HG02973 (cell line): ENCODE results near the gene RBBP4.
"Not testable (repeated sequence)": the region's sequence is repeated elsewhere in the genome, so short reads cannot be mapped to it uniquely, and the experiment has no call there.

Experiments used
- ATAC-seq: cut with Tn5 transposase; IDR thresholded peaks from one replicate; pipeline ENCODE4 v1.9.1; 2021; ENCODE audit warnings: moderate library complexity; ENCODE audit not compliant: unreplicated experiment

RBBP4 gene

DNA sequence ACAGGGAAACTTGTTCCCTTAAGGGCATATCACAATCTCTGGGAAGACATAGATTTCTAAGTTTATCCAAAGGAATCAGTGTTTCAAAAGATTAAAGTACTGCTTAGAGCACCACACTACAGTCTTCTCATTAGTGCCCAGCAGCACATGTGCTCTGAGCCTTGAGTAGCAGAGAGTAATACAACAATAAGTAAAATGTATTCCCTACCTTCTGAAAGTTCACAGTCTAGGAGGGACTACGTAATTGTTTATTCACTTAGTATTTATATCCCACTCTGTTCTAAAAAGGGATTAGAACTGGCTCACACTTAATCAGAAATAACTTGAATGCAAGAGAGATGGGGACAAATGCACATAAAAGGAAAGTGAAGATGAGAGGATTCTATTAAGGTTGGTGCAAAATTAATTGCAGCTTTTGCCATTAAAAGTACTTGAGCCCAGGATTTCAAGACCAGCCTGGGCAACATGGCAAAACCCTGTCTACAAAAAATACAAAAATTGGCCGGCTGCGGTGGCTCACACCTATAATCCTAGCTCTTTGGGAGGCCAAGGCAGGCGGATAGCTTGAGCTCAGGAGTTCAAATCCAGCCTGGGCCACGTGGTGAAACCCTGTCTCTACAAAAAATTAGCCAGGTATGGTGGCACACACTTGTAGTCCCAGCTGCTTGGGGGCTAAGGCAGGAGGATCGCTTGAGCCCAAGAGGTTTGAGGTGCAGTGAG lies 42.6 kb downstream of the RBBP4 start:
- ATAC-seq = no peak

DNA sequence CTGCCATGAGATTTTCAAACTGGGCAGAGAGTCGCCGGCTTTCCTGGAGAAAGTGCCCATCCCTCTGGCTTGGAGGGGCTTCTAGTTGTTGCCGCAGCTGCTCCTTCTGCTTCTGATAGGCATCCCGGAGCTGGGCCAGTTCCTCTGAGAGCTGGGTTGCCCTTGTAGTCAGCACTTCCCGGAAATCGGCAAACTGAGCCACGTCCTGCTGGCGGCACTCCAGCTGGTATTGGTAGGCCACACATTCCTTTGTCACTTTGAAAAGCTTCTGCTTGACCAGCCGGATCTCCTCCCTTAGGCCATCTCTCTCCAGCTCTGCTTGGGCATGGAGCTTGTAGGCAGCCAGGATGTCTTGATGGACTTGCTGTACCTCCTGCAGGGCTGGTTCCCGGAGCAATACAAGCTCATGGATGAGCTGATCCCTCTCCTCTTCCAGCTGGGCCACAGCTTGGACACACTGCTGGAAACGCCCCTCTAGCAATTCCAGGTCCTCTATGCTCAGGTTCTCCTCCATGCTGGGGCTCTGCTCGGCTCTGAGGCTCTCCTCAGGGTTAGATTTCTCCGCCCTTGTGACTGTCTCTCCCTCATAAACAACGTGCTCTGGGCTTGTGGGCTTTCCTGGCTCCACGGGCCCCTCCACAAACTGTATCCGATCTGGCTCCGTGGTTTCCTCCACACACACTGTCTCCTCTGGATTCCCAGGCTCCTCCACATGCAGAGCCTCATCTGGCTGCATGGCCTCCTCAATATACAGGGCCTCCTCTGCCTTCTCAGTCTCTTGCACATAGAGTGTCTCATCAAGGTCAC lies 44.3 kb downstream of the RBBP4 start:
- ATAC-seq = no peak

DNA sequence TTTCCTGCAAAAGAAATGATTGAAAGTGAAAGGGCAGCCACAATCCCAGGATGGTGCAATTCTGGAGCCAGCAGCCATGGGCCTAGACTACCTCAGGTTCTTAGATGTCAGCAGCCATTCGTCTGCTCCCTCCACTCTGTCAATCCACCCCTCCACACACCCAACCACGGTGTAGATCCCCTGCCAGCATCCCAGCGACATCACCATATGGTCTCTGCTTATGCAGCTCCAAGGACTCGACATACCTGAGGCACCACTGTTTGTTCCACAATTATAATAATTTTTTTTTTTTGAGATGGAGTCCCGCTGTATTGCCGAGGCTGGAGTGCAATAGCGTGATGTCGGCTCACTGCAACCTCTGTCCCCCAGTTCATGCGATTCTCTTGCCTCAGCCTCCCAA lies 45.0 kb downstream of the RBBP4 start:
- no peak for ATAC-seq

DNA sequence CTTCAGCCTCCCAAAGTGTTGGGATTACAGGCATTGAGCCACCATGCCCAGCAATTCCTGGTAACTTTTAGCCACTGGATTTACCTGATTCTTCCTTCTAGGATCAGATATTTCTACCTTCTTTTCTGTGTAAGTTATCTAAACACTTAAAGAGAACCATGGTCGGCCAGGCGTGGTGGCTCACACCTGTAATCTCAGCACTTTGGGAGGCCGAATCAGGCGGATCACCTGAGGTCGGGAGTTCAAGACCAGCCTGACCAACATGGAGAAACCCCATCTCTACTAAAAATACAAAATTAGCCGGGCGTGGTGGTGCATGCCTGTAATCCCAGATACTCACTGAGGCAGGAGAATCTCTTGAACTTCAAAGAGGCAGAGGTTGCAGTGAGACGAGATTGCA lies 46.0 kb downstream of the RBBP4 start:
- not testable (repeated sequence) for ATAC-seq

DNA sequence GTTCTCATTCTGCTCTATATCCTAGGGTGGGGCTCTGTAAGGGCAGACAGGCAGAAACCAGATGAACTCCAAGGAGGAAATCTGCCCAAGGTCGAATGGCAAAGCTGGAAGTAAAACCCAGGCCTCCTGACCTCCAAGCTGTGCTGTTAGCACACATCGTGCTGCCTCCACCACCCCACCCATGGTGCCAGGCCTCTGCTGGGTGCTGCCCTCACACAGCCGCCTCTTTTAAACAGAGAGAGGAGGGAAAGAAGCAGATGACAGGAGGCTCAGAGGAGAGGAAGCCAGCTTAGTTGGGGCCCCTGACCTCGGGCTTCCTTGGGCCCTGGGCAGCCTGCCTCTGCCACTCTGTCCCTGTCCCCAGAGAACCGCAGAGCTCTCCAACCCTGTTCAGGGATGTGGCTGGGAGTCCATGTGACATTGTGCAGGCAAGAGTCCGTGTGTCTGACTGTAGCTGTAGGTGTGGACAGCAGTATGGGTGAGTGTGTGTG lies 50.5 kb downstream of the RBBP4 start:
- ATAC-seq = no peak

DNA sequence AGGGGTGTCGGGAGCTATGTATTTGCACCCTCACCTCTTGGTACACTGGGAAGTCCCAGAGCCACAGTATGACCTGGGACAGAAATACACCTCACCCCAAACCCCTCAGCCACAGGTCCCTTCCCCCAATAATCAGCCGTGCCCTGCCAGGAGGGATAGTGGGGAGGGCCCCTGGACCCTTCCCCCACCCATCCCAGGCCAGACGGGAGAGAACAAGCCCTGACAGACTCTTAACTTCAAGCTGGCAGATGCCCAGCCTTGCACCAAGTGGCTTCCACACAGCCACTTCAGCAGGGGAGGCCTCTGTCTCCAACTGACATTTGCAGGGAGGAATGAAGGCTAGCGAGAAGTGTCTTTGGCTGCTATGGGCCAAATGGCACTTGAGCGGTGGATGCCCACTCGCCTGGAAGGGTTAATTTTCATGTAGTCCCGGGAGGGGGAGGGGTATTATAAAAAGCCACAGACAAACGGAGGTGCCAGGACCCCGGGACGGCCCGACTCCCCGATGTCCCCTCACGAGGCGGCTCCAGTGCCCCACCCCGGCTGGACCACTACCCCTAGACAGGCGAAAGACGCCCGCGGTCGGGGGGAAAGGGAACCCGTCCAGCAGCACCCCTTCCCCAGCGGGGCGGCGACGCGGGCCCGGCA lies 51.1 kb downstream of the RBBP4 start:
- no peak for ATAC-seq

DNA sequence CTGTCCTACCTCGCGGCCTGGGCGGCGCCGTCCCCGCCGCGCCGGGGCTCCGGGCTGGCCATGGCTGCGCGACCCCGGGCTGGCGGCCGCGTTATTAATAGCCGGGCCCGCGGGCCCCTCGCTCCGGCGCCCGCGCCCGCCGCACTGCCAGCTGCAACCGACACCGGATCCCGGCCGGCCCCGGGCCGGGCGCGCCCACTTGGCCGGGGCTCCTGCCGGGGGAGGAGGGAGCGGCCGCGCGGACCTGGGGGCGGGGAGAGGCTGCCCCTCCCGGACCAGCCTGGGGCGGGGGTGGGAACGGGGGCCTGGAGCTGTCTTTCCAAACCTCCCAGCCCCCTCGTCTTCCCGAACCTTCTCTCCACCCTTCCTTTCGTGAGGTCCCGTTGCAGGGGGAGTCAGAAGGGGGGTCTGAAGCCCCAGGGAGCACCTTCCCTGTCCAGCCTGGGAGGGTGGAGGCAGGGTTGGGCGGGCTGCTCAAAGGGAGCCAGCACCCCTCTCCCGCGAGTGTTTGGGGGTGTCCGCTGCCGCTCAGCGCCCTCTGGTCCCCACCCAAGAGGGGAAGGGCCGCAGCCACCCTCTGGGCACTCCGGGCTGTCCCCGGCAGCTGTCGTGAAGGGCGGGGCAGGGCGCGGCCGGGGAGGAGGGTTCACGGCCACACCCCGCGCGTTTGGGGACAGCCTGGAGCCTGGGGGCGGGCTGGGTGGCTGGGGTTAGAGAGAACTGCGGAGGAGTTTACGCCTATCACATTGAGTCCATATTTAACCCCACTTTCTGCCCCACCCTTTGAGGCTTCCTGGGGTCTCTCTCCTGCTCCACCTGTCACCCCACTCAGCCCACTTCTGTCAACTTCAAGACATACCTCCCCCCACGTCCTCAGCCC lies 51.8 kb downstream of the RBBP4 start, which contains the start of gene SYNC:
Gene SYNC (minus strand): TSS at position 172 of the 880 bp plus-strand sequence. CDS start 110 bp downstream, at position 62.
- no peak for ATAC-seq

DNA sequence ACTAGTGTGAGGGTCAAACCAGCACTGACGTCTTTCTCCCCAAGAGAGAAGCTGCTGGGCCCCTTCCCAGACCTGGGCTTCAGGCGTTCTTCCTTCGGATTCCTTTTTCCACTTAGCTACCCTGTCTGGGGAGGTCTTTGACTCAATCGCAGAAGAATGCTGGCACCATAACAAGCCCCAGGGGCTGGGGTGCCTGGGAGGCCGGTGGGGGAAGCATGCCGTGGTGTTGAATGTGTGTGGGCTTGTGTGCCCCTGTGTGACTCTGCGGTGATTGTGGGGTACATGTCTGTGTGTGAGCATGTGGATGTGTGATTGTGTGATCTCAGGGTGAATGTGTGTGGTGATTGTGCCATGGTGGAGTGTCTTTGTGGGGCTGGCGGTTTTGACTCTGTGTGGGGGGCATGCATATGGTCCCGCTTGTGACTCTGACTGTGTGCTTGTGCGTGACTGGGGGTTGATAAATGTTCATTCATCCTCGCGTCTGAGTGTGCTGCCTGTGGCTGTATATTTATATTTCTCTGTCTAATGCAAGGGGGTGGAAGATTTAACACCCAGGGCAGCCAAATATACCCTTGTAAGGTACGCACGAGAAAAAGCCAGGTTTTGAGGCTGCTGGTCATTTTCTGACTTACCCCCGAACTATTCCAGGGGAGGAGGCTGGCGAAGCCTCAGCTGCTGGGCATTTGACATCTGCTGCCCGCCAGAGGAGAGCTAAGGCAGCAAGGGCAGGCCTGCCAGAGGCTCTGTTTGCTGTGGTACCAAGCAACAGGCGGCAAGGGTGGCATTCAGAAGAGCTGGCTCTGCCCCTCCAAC lies 52.7 kb downstream of the RBBP4 start:
- ATAC-seq = no peak

DNA sequence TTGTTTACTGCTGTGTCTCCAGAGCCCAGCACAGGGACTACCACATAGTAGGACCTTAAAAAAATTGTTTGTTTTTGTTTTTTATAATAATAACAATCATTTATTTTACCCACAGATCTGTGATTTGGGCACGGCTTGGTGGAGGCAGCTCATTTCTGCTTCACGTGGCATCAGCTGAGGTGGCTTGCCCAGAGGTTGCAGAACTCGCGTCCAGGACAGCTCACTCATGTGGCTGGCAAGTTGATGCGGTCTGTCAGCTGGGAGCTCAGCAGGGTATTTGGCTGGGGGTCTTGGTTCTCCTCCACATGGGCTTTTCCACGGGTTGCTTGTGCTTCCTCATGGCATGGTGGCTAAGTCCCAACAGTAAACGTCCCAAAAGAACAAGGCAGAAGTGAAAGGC lies 54.5 kb downstream of the RBBP4 start:
- ATAC-seq = no peak

DNA sequence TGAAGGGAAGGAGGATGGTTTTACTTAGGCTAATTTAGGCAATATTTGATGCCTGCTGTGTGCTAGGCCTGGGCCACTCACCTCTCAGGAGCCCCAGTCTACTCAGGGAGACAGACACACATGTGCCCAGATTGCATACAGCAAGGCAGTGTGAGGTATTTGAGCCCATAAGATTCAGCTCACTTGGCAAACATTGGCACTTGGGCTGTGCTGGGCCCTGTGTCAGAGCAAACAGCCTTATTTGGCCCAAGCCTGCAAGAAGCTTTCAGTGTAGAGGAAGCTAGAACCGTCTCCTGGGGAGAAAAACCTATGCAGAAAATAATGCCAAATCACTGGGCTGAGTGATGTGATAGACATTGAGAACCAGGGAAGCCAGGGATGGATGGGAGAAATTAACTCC lies 55.5 kb downstream of the RBBP4 start:
- no peak for ATAC-seq

DNA sequence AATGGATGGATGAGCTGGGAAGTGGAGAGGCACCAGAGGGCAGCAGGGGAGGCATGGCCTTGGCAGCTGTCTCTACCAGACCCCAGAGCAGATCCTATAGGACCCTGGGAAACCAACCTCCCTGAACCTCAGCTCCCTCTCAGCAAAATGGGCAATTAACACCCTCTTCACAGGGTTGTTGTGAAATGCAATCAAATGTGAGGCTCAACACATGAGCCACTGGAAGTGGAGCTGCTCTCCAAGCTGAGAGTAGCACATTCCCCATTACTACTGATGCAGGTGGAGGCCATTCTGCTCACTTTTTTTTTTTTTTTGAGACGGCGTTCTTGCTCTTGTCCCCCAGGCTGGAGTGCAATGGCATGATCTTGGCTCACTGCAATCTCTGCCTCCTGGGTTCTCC lies 58.1 kb downstream of the RBBP4 start:
- ATAC-seq = no peak

DNA sequence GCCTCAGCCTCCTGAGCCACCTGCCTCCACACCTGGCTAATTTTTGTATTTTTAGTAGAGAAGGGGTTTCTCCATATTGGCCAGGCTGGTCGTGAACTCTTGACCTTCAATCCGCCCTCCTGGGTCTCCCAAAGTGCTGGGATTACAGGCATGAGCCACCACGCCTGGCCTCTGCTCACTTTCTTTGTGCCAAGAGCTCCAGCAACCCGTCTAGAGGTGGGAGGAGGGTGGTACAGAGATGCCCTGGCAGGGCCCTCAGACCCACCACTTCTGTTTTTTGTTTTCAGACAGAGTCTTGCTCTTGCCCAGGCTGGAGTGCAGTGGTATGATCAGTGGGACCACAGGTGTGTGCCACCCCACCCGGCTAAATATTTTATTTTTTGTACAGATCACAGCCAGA lies 58.5 kb downstream of the RBBP4 start:
- ATAC-seq = no peak

DNA sequence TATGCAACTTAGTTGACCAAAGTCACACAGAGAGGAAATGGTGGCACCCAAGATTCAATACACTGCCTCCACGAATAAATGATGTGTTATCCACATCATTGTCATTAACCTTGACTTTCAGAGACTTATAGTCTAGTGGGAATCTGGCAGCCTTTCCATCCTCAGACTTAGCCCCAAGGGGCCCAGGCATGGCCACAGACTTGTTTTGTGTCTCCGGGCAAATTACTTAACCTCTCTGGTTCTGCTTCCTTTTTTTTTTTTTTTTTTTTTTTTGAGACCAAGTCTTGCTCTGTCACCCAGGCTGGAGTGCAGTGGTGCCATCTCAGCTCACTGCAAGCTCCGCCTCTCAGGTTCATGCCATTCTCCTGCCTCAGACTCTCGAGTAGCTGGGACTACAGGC lies 60.2 kb downstream of the RBBP4 start:
- not testable (repeated sequence) for ATAC-seq

DNA sequence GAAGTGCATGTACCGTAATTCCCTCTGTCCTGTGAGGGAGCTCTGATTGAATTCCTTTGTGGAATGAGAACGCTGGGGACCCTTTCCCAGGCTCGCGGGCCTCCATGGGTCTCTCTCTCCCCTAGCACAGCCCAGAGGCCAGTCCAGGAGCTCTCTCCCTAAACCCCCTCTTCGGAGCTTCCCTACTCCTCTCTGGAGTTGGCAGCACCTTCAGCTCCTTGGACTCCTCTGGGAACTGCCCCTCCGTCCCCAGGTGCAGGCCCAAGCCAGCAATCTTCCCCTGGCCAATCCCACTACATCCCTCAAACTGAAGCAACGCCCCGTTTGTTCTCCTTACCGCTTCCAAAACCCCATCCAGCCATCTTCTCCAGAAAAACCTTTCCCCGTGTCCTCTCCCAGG lies 62.1 kb downstream of the RBBP4 start:
- ATAC-seq = no peak

DNA sequence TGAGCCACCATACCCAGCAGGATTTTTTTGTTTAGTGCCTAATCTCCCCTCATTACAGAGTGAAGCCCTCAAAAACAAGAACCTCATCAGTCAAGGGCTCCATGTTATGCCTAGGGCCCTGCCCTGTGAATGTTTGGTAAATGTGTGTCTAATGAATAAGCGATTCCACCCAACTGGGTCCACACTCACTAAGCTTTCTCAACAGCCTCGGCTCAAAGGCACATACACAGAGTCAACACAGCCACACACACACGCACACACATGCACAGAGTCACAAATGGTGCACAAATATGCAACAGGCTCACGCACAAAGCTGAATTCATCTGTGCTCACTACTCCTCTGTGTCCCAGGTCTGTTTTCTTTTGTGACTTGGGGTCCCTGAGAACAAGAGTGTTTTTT lies 63.3 kb downstream of the RBBP4 start:
- no peak for ATAC-seq

DNA sequence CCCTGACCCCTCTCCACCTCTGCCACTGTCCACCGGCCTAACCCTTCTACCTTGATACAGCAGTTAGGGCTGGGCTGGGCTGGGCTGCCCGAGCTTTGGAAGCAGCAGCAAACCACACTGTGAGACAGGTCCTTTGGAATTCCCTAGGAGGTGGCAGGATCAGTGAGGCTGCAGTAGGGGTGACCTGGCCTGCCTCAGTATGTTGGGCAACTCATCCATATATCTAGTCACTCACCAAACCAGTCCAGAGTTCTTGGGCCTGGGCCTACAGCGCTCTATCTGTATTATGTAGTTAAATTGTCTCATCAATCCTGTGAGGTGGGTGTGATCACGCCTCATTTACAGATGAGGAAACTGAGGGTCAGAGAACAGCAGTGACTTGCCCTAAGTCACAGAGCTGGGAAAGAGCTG lies 64.9 kb downstream of the RBBP4 start:
- no peak for ATAC-seq

DNA sequence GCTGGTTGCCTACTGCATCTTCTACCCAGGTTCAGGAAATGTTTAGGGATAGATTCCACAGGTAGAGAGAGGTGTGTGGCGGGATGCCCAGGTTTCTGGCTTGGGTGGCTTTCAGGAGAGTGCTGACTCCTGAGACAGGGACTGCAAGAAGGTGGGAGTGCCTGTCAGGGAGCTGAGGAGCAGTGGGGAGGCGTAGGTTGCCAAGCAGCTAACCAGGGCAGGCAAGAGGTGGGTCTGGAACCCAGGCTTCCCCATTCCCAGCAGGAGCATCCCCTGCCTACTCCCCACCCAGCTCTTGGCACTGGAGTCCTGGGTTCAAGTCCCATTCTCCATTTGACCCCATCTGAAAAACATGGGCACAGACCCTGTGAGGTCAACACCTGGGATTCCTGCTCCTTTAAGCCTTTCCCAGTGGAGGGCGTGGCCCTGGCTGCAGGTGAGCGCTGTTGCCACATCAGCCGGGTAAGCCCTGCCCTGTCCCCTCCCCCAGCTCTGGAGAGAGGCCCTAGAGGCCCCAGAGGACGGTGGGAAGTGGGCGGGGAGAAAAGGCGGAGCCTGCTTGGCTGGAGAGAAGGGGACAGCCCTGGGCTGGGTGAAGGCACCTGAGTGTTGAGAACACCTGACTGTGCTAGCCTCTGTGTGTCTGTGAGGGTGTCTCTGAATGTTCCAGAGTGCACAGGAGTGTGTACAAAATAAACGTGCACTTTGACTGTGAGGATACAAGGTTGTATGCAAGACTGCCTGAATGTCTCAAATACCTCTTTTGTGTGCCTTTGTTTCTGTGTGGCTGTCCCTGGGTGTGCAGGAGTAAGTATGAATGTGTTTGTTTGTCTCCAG lies 65.5 kb downstream of the RBBP4 start:
- ATAC-seq = no peak

DNA sequence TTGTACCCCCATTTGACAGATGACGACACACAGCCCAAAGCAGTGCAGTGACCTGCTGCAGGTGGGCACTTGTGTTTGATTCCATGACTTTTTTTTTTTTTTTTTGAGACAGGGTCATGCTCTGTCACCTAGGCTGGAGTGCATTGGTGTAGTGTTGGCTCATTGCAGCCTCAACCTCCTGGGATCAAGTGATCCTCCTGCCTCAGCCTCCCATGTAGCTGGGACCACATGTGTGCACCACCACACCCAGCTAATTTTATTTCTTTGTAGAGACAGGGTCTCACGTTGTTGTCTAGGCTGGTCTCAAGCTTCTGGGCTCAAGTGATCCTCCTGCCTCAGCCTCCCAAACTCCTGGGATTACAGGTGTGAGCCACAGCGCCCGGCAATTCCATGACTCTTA lies 66.5 kb downstream of the RBBP4 start:
- no peak for ATAC-seq

DNA sequence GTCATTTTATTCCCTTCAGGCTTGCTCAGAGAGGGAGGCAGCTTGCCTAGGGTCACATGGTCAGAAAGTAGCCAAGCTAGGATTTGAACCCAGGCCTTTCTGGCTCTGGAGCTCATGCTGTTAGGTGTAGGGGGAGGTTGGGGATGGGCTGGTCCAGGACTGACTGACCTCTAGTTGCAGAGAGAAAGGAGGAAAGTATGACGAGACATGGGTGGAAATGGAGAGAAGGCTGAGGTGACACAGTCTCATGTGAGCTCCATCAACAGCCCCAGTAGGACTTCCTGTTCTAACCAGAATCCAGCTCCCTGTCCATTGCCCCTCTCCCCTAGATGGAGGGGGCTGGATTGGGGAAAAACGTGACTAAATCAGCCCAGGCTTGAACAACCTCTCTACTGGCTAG lies 67.0 kb downstream of the RBBP4 start:
- ATAC-seq = no peak
